ENCODE data around the gene GLB1L. TPM values are rescaled to one million over a fixed set of nuclear protein-coding genes. Genes with fewer than 3 reads are reported as not detected.
A peak's percentile ranks its signal among the peaks of the same experiment; 100 is the strongest.

Gene GLB1L
- total RNA-seq, 2 experiments from 2014 or later, result 1.2 to 2.8 TPM

- Mint-ChIP-seq H3K27me3 (no peaks in the 10 kb centered on the region), H3K27ac (peak within 1 kb of the TSS; percentile 97), H3K4me3 (peak within 1 kb of the TSS; percentile 95), H3K4me1 (ENCODE audit: low read depth) (peaks cover 39% of the 10 kb centered on the region), H3K9me3 (no peaks in the 10 kb centered on the region), H3K36me3 (ENCODE audit: low read depth) (peaks cover 74% of the 10 kb centered on the region)
- intact Hi-C loops (cut with micrococcal nuclease), result loop anchor here (5.0 kb wide), 1 partner anchor 68 kb away; no protein-coding TSS in a partner anchor
- CTCF ChIA-PET, result interaction anchor here (0.8 to 3.0 kb wide), 16 partner anchors 10 to 249 kb away, joined by 3 to 15 read pairs (median 5); partner anchors contain the start of genes ABCB6, CNPPD1, DNAJB2 and GLB1L
- DNase-seq (peak; percentile 100), ATAC-seq (peak; percentile 98)
- no peak for TF ChIP-seq CTCF (IDR thresholded peaks at IDR 0.05)
- POLR2A ChIA-PET, result interaction anchor here (0.6 to 9.9 kb wide), 17 partner anchors 11 to 570 kb away, joined by 3 to 239 read pairs (median 4); partner anchors contain the start of genes ABCB6, BCS1L, CNPPD1 and DNAJB2
These were observed 15.8 kb downstream of the GLB1L start, which contains the start of the genes ANKZF1 and ATG9A for GRCh38 chr2:219229305-219230058. Gene ANKZF1, plus strand, starts transcription at chr2:219229806. Its CDS starts 452 bp downstream, at chr2:219230258. Gene ATG9A, minus strand, starts transcription at chr2:219229636. Its CDS starts 1,612 bp downstream, at chr2:219228024.

- ChIA-PET CTCF (interaction anchor here (1.2 to 3.0 kb wide), 11 partner anchors 17 to 74 kb away, joined by 3 to 15 read pairs (median 7); partner anchors contain the start of genes CNPPD1, DNAJB2, GLB1L and NHEJ1), POLR2A (interaction anchor here (0.9 to 9.9 kb wide), 10 partner anchors 10 to 343 kb away, joined by 3 to 239 read pairs (median 10); partner anchors contain the start of genes ABCB6, CNPPD1, DNAJB2 and GLB1L)
- Mint-ChIP-seq H3K4me1 (ENCODE audit: low read depth) (peaks cover 39% of the 10 kb centered on the region), H3K36me3 (ENCODE audit: low read depth) (peaks cover 73% of the 10 kb centered on the region), H3K27me3 (no peaks in the 10 kb centered on the region), H3K27ac (peak overlapping the region; percentile 75), H3K4me3 (peak overlapping the region; percentile 95), H3K9me3 (no peaks in the 10 kb centered on the region)
- TF ChIP-seq CTCF (IDR thresholded peaks at IDR 0.05), result no peak
- ATAC-seq, result no peak
- intact Hi-C loops (cut with micrococcal nuclease), result loop anchor here (5.0 kb wide), 1 partner anchor 68 kb away; no protein-coding TSS in a partner anchor
- DNase-seq, result no peak
These were observed 16.3 kb downstream of the GLB1L start for GRCh38 chr2:219228911-219229304.

DNA sequence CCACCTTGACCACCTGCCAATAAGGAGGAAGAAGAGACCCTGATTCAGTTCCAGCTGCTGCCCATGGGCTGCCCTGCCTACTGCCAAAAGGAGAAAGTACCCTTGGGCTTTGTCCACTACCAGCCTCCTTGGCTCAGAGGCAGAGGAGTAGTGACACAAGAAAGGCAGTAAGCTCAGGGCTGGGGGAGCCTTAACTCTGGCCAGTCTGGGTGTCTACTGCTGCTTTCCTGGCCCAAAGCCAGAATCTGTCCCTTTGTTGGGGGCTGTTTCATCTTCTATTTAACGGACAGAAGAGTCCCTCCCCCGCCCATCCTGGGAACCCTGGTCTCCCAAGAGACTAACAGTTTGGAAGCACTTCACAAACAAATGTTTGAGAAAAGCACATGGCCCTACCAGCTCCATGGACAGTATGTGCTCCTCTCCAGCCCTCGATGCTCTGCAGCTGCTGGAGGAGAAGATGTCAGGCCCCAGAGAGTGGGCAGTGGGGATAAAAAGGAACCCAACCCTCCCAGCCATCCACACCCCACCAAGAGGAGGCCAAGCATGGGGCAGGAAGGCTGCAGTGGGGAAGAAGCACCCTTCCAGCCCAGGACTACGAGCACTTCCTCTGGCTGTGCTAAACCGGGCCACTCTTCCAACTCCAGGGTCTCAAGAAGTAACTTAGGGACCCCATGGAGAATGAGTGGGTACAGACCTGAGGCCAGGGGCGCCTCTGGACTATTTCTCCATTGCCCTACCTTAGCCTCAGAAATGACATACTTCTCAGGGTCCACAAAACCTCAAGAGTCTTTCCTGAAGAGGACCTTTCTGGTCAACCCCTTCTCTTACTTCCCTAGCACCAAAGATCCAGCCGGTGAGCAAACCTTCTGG is 17.0 kb downstream of the GLB1L start:
- Mint-ChIP-seq H3K4me1 (ENCODE audit: low read depth) (peaks cover 38% of the 10 kb centered on the region), H3K4me3 (peak overlapping the region; percentile 95), H3K27me3 (no peaks in the 10 kb centered on the region), H3K9me3 (no peaks in the 10 kb centered on the region), H3K27ac (peak overlapping the region; percentile 75), H3K36me3 (ENCODE audit: low read depth) (peaks cover 73% of the 10 kb centered on the region)
- CTCF ChIA-PET, result interaction anchor here (0.7 to 2.5 kb wide), 8 partner anchors 20 to 330 kb away, joined by 3 to 12 read pairs (median 6); partner anchors contain the start of genes DNAJB2, NHEJ1 and SLC23A3
- DNase-seq, result no peak
- TF ChIP-seq CTCF (IDR thresholded peaks at IDR 0.05), result no peak
- POLR2A ChIA-PET, result interaction anchor here (0.6 to 9.9 kb wide), 11 partner anchors 9 to 342 kb away, joined by 3 to 239 read pairs (median 10); partner anchors contain the start of genes ABCB6, CNPPD1, DNAJB2 and GLB1L
- ATAC-seq, result no peak
- intact Hi-C loops (cut with micrococcal nuclease), result loop anchor here (5.0 kb wide), 1 partner anchor 69 kb away; no protein-coding TSS in a partner anchor

- Mint-ChIP-seq H3K36me3 (ENCODE audit: low read depth) (peaks cover 61% of the 10 kb centered on the region), H3K9me3 (no peaks in the 10 kb centered on the region), H3K4me1 (ENCODE audit: low read depth) (peaks cover 20% of the 10 kb centered on the region), H3K27ac (no peak overlapping the region), H3K27me3 (no peaks in the 10 kb centered on the region), H3K4me3 (no peak overlapping the region)
- no peak for TF ChIP-seq CTCF (IDR thresholded peaks at IDR 0.05)
- ChIA-PET POLR2A (interaction anchor here (1.3 to 9.9 kb wide), 2 partner anchors 21 to 29 kb away, joined by 4 to 239 read pairs; partner anchors contain the start of genes GLB1L, STK16, TUBA4A and TUBA4B), CTCF (no interaction called here)
- no peak for ATAC-seq
- intact Hi-C loops (cut with micrococcal nuclease), result loop anchor here (5.0 kb wide), 1 partner anchor 72 kb away; no protein-coding TSS in a partner anchor
- no peak for DNase-seq
These were observed 19.9 kb downstream of the GLB1L start for GRCh38 chr2:219225350-219225749.

Data from activated CD8-positive, alpha-beta T cell treated with anti-CD3 and anti-CD28 coated beads for 36 hours (primary cell).